SK-N-MC (cell line): ENCODE measurements around the gene S100A14.

ENCODE experiments used
- DNase-seq: peaks from one replicate; pipeline ENCODE4 v3.0.0-alpha.2; 2011; ENCODE audit warnings: low read depth, low spot score
- H3K27ac ChIP-seq: fragments of 200-600 bp; sonication (generic); 2 replicates; pipeline ENCODE4 v1.5.1; 2016; ENCODE audit warnings: mixed run types
- H3K36me3 ChIP-seq: fragments of 200-600 bp; sonication (generic); 2 replicates; pipeline ENCODE4 v1.6.1; 2017; ENCODE audit warnings: antibody characterized with exemption, low read length, mixed read lengths; ENCODE audit not compliant: insufficient read depth
- H3K4me3 ChIP-seq: fragments of 200-600 bp; sonication (generic); 2 replicates; pipeline ENCODE4 v1.5.1; 2016
- H3K9ac ChIP-seq: fragments of 200-600 bp; sonication (generic); 2 replicates; pipeline ENCODE4 v1.8.0; 2017; ENCODE audit warnings: mixed run types, mixed read lengths; ENCODE audit not compliant: insufficient read length
- H3K9me3 ChIP-seq: fragments of 200-600 bp; sonication (generic); 2 replicates; pipeline ENCODE4 v1.6.1; 2017; ENCODE audit warnings: low read depth, mild to moderate bottlenecking, antibody characterized with exemption, low read length, moderate library complexity, mixed read lengths
- EZH2 ChIP-seq: fragments of 200-600 bp; sonication (generic); IDR thresholded peaks from one replicate; pipeline ENCODE4 v1.6.1; 2017; ENCODE audit warnings: antibody characterized with exemption
- FOXP2 ChIP-seq: optimal IDR thresholded peaks from 2 replicates; pipeline ENCODE3; 2011; ENCODE audit warnings: mild to moderate bottlenecking, moderate library complexity; ENCODE audit not compliant: insufficient read depth; ENCODE audit errors: extremely low read length, control extremely low read depth
- POLR2AphosphoS5 ChIP-seq: IDR thresholded peaks from 2 replicates; pipeline ENCODE4 v1.6.1; 2012; ENCODE audit warnings: mild to moderate bottlenecking, low read depth, low read length, borderline replicate concordance

Gene S100A14

DNA sequence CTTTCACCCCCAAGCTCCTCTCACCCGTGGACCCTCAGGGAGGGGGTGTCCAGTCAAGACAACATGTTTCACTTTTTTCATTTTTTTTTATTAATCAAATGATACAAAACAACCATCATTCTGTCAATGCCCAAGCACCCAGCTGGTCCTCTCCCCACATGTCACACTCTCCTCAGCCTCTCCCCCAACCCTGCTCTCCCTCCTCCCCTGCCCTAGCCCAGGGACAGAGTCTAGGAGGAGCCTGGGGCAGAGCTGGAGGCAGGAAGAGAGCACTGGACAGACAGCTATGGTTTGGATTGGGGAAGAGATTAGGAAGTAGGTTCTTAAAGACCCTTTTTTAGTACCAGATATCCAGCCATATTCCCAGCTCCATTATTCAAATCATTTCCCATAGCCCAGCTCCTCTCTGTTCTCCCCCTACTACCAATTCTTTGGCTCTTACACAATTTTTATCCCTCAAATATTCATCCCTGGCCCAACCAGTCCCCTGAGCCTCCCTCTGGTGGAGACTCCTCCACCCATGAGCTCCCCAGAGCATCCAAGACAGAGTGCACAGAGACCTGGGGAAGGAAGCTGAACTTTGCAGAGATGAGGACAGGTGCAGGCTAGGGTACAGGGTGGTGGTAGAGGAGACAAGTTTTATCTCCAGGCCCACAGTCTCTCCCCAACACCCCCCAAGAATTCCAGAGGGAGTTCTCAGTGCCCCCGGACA lies 1.8 kb downstream of the S100A14 start:
- H3K9ac ChIP-seq: no peak overlapping the region
- H3K36me3 ChIP-seq: no peaks in the 10 kb centered on the region
- no peak for TF ChIP-seq EZH2
- no peak for TF ChIP-seq FOXP2
- no peak for TF ChIP-seq POLR2AphosphoS5
- no peak for DNase-seq
- H3K4me3 ChIP-seq: no peak overlapping the region
- no peaks in the 10 kb centered on the region for H3K9me3 ChIP-seq
- no peak overlapping the region for H3K27ac ChIP-seq

DNA sequence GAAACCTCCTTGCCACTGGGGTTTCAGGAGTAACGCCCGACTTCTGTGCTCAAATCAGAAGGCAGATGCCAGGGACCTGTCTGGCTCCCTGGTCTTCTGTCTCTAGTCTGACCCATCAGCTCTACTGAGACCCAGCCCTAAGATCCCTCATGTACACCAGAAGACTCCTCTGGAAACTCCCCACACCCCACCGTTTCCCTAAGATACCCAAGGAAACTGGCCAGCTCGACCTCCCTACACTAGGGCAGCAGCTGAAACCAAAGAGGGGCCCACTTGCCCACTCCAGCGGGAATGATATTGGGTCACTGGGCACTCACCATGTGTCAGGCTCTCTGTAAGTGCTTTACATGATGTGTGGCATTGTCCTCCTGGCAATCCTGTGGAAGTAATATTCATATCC lies 2.7 kb downstream of the S100A14 start:
- TF ChIP-seq POLR2AphosphoS5 (no peak), FOXP2 (no peak), EZH2 (no peak)
- DNase-seq: no peak
- Histone ChIP-seq H3K27ac (no peak overlapping the region), H3K9ac (no peak overlapping the region), H3K36me3 (no peaks in the 10 kb centered on the region), H3K9me3 (no peaks in the 10 kb centered on the region), H3K4me3 (no peak overlapping the region)

DNA sequence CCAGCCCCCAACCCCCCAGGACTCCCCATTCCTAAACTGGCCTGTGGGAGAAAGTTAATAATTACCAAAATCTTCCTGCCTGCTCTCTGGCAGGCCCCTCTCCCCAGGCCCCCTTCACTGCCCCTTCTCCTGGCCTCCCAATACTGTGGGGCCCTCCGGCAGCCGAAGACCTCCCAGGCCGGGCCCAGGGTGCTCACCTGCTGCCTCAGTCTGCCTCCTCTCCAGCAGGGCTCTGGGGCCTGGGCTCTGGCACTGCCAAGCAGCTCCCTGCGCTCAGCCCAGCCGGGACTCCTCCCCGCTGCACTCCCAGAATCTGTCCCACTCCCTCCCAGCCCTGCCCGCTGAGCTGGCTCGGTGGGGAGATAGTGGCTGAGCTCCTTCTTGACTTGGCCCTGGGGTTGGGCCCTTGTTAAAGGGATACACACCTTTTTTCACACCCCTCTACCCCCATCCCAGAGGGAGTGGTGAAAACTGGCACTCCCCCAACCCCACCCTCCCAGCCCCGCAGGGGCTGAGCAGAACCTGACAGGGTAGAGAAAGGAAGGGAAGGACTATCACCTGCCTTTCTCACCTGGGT lies 3.3 kb downstream of the S100A14 start, which contains the start of gene S100A16:
TSS of gene S100A16 (minus strand) at position 383 of the 577 bp plus-strand sequence. CDS start 4,986 bp downstream, outside the sequence.
- no peak within 1 kb of the TSS for H3K4me3 ChIP-seq
- no peak for DNase-seq
- TF ChIP-seq FOXP2 (no peak), POLR2AphosphoS5 (no peak), EZH2 (no peak)
- H3K36me3 ChIP-seq: no peaks in the 10 kb centered on the region
- no peaks in the 10 kb centered on the region for H3K9me3 ChIP-seq
- no peak within 1 kb of the TSS for H3K9ac ChIP-seq
- no peak within 1 kb of the TSS for H3K27ac ChIP-seq

GRCh38 chr1:153612111-153612754 lies 3.9 kb downstream of the S100A14 start:
- H3K4me3 ChIP-seq: no peak overlapping the region
- H3K9ac ChIP-seq: no peak overlapping the region
- no peaks in the 10 kb centered on the region for H3K9me3 ChIP-seq
- H3K36me3 ChIP-seq: no peaks in the 10 kb centered on the region
- TF ChIP-seq EZH2: no peak
- DNase-seq: no peak
- H3K27ac ChIP-seq: no peak overlapping the region

DNA sequence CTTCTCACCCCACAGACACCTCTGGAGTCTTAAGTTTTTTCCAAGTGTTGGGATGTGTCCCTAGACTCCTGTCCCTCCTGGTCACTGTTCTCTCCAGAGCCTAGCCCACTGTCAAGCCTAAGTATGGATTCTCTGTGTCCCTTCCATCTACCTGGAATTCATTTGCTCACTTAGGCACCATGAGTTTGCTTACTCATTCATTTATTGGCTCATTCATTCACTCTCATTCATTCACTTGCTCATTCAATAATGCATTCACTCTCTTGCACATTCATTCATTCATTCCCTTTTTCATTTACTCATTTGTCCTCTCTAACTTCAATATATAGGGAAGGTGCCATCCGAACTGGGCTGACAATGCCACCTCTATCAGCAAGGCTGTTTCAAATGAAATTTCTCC lies 4.8 kb downstream of the S100A14 start:
- no peak overlapping the region for H3K27ac ChIP-seq
- H3K4me3 ChIP-seq: no peak overlapping the region

GRCh38 chr1:153610811-153611301 lies 5.3 kb downstream of the S100A14 start:
- Histone ChIP-seq H3K9ac (no peak overlapping the region), H3K27ac (no peak overlapping the region), H3K4me3 (no peak overlapping the region), H3K36me3 (no peaks in the 10 kb centered on the region), H3K9me3 (no peaks in the 10 kb centered on the region)
- TF ChIP-seq POLR2AphosphoS5 (no peak), EZH2 (no peak), FOXP2 (no peak)
- no peak for DNase-seq

More for the DNA sequence above, 4.8 kb downstream of the S100A14 start:
- H3K9ac ChIP-seq: no peak overlapping the region
- H3K36me3 ChIP-seq: no peaks in the 10 kb centered on the region
- H3K9me3 ChIP-seq: no peaks in the 10 kb centered on the region
- TF ChIP-seq FOXP2 (no peak), EZH2 (no peak), POLR2AphosphoS5 (no peak)
- no peak for DNase-seq

- H3K27ac ChIP-seq: no peak overlapping the region
- no peaks in the 10 kb centered on the region for H3K9me3 ChIP-seq
- DNase-seq: no peak
- no peak for TF ChIP-seq EZH2
- no peak for TF ChIP-seq FOXP2
- TF ChIP-seq POLR2AphosphoS5: no peak
- no peak overlapping the region for H3K9ac ChIP-seq
- no peaks in the 10 kb centered on the region for H3K36me3 ChIP-seq
- H3K4me3 ChIP-seq: no peak overlapping the region
Measured at GRCh38 chr1:153610334-153610733, 5.8 kb downstream of the S100A14 start.

- DNase-seq: no peak
- H3K4me3 ChIP-seq: no peak overlapping the region
- no peak overlapping the region for H3K27ac ChIP-seq
- no peaks in the 10 kb centered on the region for H3K9me3 ChIP-seq
- no peak overlapping the region for H3K9ac ChIP-seq
- no peaks in the 10 kb centered on the region for H3K36me3 ChIP-seq
- TF ChIP-seq FOXP2: no peak
- TF ChIP-seq POLR2AphosphoS5: no peak
- no peak for TF ChIP-seq EZH2
Measured at GRCh38 chr1:153609585-153609907, 6.6 kb downstream of the S100A14 start.
